CD4-positive, alpha-beta T cell treated with Interleukin-15 for 1 hour (primary cell): ENCODE measurements around the gene ACSBG1.

Experiments used
- DNase-seq: peaks from one replicate; pipeline ENCODE4 v3.0.0-alpha.2; 2020

The ACSBG1 gene

DNA sequence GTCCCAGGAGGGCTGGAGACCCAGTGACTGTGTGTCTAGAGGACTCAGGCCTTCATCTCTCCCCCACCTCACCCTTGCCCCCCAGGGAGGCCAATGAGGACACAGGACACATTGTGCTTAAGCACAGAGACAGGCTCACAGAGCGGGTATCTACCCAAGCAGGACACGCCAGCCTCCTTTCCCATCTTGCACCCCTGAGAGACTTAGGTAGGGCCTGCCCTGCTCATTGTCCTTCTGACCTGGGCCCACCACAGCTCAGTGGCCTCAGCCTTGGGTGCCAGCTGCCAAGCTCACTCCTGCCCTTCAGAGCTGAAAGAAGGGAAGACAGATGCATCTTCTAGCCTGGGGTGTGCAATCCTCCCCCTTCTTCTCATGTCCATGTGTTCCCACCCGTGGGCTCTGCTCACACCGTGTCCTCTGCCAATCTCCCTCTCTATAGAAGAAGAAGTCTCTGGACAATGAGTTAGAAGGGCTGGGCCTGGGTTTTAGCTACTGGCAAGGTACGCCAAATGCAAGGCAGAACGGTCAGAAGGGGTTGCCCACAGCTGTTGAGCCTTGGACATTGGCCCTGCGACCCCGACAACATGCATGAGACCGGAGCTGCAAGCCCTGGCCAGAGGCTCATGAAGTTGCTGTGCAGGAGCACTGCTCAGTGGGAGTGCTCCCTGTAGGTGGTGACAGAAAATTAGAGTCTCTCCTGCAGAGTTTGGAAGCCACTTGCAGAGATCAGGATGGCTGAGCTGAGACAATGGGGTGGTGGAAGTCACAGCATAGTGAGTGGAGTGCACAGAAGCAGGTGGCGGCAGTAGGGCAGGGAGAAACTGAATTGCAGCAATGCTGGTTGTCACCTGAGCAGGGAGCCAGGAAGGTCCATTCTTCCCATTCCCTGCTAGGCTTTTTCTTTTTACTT, 32.8 kb downstream of the ACSBG1 start:
- no peak for DNase-seq

DNA sequence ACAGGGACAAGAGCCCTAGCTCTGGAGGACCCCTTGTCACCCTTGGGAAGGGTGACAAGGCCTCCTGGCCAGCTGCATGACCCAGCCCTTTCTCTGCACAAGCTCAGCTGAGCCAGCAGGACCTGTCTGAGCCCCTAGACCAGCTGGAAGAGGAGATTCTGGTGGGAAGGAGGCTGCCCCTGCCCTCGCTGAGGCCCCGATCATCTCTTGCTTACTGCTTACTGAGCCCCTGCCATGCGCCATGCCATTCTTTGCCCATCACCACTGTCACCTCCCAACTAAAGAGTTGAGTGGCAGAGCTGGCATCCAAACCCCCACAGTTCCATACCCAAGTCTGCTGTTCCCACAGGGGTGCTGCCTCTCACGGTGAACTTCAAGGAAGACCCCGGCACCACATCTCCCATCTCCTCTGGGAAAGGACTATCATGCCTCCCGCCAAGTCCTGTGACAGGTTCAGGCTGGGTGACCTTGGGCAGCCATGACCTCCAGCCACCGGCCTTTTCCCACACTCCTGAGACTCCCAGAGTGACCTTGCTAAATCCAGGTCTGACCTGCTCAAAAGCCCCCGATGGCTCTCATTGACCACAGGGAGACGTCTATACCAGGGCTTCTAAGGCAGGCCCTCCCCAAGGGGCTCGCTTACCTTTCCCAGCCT, 34.0 kb downstream of the ACSBG1 start:
- no peak for DNase-seq

DNA sequence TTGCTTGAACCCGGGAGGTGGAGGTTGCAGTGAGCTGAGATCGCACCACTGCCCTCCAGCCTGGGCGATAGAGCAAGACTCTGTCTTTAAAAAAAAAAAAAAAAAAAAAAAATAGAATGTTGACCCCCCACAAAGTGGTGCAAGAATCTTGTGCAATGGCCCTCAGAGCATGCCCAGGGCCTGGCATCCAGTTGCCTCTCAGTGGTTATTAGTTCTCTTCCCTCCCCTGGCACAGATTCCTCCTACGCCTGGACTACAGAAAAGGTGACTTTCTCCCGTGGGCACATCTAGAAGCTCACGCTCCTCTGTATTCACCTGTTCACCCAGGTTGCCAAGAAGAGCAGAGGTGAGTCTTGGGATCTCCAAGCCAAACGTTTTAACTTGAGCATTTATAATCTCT, 36.7 kb downstream of the ACSBG1 start:
- no peak for DNase-seq

DNA sequence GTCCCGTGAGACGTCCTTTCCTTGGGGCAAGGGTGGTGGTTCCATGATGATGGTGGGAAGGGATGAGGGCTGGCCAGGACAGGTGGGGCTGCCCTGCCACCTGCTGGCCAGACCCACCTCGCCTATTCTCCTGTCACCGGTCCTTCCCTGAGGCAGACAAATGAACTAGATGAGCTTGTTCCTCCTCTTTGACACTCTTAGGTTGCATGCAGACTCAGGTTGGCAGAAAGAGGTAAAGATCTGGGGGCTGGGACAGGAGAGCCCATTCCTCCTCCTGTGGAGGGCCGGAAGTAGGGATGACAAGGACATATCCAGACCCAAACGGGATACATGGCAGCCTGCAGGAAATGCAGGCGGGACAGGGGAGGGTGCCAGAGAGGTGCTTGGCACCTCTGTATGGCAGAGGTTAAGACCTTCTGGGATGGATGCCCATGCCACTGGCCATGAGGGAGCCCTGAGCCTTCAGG, 38.6 kb downstream of the ACSBG1 start:
- peak; percentile 47 for DNase-seq

DNA sequence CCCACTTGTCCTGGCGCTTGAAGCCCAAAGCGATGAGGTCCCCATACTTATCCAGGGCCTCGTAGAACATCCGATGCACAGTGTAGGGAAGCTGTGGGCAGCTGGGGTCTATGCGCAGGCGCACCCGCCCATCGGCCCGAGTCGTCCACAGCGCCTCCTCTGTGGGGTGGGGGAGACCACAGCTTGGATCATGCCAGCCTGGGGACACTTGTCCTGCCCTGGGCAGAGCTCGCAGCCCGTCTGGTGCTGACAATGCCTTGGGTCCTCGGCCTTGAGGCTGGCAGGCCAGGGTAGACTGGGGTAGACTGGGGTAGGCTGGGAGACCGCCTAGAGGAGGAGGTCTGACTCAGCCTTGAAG, 39.8 kb downstream of the ACSBG1 start:
- DNase-seq: no peak

DNA sequence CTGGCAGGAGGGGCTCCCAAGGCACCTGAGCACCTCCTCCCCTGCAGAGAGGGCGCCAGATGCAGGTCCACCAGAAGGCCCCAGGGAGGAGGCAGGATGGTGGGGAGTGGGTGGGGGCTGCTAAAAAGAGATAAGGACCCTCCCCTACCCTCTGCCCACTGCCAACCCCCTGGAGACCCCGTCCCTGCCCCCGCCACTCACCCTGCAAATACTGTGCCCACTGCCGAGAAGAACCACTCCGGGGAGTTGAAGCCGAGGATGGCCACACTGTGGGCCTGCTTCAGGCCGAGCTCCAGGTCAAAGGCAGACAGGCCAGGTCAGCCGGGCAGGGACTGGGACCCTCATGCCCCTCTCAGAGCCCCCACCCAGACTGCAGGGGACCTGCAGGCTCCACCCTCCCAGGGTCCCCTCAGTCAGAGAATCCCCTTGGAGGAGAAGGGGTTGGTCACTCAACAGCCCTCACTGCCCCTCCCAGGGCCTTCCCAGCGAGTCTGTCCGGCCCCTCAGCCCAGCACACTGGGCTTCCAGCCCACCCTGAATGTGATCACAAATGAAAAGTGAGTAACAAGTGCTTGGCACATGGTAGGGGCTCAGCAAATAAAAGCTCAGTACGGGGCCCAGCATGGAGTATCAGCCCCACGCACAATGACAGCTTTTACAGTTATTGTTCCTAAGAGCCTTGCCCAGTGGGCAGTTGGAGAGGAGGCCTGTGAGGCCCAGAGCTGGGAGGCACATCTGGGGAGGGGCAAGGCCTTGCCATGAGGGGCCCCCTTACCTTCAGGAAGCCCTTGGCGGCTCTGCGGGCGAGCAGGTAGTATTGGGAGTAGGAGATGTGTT, 40.4 kb downstream of the ACSBG1 start:
- no peak for DNase-seq

DNA sequence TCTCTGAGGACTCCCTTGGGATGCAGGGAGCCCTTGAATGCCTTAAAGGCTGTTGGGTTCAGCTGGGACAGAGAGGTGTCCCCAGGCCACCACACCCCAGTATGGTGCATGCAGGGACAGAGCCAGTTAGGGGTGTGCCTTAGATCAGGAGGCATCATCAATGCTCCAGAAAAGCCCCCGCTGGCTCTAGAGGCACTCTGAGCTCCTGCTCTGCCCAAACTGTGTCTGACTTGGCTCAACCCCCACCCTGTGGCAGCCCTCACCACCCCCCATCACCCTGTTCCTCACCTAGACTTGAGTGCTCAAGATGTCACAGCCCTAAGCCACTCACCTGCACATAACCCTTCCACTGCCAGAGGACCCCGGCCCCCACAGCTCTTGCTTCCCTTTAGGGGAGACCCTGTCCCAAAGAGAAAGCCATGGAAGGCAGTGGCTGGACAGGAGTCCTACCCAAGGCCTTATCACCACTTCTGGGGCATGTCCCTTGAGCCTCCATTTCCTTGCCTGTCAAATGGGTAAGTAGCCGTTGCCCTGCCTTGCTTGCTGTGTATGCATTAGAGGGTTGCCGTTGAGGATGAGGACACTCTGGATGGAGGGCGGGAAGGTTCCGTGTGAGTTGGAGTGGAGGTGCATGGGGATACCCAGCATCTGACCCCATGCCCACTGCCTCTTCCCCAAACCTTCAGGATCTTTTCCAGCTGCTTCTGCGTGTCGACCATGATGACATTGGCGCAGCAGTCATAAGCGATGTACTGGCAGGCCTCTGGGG, 41.4 kb downstream of the ACSBG1 start:
- DNase-seq: no peak

DNA sequence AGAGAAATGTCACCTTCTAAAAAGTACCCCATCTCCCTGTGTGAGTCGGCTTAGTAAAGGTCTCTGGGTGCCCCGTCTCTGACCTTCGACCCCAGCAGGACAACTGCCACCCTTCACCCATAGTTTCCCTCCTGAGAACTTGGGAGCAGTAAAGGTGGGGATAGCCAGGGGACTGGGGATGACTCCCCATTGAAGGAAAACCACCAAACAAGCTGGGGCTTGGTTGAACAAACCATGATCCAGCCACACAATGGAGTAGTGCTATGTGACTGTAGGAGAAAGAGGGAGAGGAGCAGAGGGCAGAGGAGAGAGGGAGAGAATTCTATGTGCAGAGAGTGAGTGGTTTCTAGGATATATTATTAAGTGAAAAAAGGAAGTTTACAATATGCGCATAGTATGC, 51.5 kb downstream of the ACSBG1 start:
- DNase-seq: no peak

DNA sequence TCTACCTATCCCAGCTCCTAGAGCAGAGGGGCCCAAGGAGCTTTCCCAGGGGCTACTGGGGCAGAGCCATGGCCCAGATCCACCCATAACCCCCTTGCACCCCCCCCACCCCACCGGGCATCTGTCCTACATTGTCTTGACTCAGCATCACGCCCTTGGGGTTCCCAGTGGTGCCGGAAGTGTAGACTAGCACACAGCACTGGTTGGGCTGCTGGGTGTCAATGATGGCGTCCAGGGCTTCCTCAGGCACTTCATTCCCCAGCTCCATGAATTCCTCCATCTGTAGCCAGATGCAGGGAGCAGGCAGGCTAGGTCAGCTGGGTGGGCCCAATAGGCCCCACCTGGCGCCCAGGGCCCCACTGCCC, 52.0 kb downstream of the ACSBG1 start:
- DNase-seq: no peak

DNA sequence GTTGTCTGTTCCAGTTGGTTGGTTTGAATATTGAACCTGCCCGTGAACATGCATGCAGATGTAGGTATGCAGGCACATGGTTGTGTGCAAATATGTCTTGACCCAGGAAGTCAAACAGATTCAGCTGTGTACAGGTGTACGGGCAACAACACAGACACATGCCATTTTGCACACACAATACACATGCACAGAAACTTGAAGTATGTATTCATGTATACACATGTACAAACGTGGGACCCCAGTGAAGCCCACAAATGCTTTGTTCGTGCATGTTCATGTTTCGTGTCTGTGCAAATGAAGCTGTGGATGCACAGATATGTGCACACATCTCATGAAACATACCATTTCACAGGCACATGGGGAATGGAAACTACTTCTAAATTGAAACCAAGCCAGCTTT, 54.5 kb downstream of the ACSBG1 start:
- no peak for DNase-seq

DNA sequence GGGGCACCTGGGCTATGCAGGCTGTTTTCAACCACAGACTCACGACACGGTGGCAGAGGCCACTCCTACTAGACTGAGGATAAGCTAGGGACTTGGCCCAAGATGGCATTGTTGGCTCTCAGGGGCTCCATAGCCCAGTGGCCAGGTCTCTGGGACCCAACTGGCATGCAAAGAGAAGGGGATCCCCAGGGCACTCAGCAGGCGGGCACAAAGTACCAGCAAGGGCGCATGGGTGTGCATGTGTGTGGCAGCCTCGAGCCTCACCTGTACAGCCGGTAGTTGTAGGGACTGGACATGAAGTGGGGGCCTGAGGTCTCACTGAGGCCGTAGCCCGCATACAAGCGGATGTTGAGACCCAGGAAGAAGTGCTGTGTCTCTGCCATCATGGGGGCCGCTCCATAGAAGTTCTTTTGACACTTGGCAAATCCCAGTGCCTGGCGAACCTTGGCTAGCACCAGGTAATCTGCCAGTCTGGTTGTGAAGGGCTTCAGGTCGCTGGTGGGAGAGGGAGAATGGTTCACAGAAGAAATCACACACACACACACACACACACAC, 55.0 kb downstream of the ACSBG1 start:
- no peak for DNase-seq

DNA sequence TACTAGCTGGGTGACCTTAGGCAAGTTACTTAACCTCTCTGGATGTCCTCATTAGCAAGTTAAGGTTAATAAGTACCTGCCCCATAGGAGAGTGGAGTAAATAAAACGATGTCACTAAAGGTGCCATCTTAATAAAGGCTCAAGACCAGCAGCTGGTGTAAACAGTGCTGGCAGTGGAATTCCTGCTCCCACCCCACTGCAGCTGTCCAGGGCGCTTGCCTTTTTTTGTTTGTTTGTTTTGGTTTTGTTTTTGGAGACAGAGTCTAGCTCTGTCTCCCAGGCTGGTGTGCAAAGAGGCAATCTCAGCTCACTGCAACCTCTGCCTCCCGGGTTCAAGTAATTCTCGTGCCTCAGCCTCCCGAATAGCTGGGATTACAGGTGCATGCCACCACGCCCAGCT, 56.3 kb downstream of the ACSBG1 start:
- DNase-seq: no peak

DNA sequence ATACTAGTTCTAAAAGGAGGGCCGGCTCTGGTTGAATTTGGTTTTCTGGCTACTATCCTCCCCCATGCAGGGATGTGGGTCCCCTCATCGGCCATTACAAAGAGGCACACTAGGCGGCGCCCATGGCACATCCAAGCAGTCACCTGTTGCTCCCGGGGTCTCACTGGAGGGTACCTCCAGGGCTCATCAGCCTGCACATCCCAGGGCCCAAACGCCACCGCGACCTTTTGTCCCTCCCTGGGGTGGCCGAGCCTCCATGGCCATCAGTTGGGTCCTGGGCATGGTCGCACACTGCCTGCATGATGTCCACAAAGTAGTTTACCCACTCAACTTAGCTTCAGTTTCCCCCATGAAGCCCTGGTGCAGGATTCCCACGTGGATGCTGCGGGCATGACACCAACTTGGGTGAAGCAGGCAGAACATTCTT, 56.9 kb downstream of the ACSBG1 start:
- no peak for DNase-seq

DNA sequence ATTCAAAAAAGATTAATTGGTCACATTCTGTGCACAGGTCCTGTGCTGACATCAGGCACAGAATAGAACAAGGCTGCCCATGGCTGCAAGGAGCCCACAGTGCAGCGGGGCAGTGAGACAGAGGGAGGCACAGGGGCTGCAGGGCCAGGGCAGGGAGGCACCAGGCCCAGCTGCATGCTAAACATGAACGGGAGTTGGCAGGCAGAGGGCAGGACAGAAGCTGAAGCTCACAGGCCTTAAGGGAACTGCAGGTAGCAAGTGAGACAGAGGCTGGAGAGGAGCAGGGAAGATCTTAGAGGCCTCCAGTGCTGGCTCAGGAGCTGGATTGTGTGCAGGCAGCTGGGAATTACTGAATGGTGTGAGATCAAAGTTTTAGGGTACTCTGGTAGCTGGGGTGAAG, 59.0 kb downstream of the ACSBG1 start:
- no peak for DNase-seq

DNA sequence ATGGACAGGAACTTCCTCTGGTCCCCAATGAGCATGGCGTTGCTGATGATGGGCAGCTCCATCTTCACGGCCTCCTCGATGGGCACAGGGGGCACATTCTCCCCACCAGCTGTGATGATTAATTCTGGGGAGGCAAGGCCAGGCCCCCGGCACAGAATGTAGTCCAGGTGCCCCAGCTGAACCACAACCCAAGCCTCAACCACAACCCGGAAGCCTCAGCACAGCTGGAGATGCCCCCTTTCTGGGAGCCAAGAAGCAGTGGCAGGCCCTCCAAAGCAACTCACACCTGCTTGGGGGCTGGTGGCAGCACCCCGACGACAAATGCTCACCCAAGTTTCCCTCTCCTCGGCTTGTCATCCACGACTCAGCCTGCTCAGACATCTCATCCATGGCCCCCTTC, 60.0 kb downstream of the ACSBG1 start:
- DNase-seq: no peak

DNA sequence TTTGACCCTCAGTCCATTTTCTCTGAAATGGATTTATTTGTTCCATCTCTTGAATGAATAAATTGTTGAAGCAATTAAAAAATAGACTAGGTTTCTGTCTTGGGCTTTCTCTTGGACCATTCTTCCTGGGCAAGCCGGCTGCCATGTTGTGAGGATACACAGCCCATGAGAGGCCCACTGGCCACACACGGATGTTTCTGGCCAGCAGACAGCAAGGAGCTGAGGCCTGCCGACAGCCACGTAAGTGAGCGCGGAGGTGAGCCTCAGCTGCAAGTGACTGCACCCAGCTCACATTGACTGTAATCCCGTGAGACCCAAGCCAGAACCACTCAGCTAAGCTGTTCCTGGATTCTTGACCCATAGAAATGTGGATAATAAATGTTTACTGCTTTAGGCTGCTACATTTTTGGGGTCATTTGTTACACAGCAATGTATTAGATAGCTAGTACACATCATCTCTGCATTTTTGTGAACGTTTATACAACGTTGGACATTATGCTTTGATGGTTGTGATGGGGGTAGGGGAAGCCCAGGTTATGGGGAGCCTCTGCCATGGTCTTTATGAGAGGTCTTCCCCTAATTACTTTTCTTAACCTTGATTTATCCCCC, 62.4 kb downstream of the ACSBG1 start:
- DNase-seq: no peak

DNA sequence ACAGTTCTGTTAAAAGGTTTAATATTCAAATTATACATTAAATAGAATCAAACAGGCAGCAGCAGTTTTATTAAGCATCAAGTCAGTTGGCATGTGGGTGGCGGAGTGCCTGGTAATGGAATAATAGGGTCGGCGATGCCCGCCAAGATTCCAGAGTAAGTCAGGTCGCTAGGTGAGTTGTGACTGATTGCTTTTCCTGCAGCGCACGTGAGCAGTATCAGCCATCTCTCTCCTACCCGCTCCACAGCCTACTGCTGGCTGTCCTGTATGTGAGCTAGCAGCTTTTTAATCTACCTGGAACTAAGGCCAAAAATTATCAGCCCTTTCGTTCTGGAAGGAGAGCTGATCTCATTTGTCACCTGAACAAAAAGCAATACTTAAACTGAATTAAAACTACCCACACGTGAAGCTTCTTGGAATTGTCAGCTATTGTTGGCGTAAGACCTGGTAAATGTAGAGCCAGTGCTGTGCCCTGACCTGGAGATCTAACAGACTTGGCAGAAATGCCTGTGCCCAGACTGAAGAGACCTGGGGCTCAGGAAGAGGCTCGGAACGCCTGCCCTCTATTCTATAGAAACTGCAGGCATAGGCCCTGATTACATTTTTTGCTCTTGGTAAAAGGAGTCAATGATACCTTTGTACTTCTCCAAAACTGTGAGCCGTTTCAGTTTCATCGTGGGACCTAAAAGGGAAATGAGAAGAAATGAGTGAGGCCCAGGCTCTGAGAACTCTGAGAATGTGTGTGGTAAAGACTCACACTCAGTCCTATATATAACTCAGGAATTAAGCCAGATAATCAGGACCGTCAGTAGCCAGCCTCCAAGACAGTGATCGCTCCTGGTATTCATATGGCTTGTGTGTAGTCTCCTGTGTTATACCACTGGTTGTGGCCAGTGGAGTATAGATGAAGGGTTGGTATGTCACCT, 63.3 kb downstream of the ACSBG1 start:
- no peak for DNase-seq

DNA sequence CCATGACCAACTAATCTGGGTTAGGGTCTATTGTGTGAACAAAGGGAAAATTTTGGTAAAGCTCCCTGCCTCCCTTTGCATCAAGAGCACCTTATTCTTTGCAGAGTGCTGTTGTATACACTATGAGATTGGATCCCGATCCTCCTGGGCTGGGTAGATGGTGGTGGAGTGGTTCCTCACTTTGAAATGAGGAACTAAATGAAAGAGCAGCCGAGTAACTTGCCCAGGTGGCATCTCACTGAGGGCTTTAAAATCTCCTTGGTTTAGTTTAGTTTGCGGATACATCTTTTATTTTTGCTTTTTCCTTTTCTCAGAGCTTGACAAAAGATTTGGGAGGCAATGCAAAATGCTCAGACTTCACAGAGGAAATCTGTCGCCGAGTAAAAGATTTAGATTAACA, 65.8 kb downstream of the ACSBG1 start:
- DNase-seq: no peak

DNA sequence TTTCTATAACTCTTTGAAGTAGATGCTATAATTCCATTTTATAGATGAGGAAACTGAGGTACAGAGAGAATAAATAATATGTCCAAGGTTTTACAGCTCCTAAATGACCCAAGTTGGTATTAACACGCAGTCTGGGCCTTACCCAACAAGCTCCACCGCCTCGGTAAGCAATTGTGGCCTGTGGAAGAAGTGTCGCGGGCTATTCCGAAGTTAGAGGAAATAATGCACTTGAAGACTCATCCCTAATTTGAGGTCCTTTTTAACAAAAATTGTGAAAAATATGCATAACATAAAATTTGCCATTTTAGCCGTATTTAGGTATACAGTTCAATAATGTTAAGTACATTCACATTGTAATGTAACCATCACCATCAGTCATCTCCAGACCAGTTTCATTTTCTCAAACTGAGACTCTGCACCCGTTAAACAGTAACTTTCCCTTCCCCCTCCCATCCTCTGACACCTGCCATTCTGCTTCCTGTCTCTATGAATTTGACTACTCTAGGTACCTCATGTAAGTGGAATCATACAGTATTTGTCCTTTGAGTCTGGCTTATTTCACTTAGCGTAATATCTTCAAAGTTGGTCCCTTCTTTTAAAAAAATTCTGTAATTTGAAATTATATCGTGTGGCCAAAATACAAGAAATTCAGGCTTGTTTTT, 67.0 kb downstream of the ACSBG1 start:
- no peak for DNase-seq

DNA sequence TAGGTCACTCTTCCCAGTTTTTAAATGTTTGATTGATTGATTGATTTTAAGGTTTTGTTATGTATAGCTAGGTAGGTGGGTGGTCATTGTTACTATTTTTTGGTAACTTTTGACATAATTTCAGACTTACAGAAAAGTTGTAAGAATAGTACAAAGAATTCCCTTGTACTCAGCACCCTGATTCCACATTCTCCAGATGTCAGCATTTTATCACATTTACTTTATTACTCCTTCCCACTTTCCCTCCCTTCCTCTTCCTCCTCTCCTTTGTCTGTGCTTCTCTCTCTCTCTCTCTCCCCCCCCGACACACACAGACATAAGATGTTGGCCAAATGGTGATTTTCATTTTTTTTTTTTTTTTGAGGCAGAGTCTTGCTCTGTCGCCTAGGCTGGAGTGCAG, 70.4 kb downstream of the ACSBG1 start:
- no peak for DNase-seq
